HuH-7.5 (cell line): Measurements from ENCODE around the gene TGFA.
"Not testable (repeated sequence)": the region's sequence is repeated elsewhere in the genome, so short reads cannot be mapped to it uniquely, and the experiment has no call there.

Experiments
- DNase-seq: peaks from one replicate; pipeline ENCODE4 v3.0.0; 2011; ENCODE audit warnings: low spot score

Gene TGFA

DNA sequence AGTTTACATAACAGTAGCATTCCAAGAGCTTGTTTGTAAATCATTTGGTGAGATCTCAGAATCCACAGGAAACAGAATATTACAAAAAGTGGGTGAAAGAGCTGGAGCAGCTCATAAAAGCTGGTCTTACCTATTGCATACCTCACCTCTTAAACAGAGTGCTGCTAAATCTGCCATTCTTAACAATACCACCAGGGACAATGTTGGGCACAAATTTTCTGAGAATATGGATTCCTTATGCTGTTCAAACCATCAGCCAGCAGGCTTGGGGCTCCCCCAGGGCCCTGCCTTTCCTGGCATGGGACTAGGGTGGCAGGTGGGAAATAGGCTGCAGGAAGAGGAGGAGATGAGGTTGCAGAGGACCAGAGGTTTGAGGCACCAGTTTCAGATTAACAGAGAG, 55.6 kb downstream of the TGFA start:
- DNase-seq: no peak

DNA sequence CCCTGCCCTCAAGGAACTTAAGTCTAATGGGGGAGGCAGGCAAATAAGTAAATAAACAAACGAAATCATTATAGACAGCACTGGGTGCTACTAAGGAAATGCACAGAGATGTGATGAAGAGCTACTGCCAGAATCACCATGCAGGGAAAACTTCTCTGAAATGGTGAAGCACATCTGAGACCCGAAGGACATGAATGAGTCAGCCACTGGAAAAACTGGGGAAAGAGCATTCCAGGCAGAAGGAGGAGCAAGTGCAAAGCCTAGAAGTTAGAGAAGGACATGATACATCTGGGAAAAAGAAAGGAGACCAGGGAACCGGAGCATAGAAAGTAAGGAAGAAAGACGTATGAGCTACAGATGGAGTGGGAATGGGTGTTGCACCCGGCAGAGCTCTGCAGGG, 56.8 kb downstream of the TGFA start:
- no peak for DNase-seq

DNA sequence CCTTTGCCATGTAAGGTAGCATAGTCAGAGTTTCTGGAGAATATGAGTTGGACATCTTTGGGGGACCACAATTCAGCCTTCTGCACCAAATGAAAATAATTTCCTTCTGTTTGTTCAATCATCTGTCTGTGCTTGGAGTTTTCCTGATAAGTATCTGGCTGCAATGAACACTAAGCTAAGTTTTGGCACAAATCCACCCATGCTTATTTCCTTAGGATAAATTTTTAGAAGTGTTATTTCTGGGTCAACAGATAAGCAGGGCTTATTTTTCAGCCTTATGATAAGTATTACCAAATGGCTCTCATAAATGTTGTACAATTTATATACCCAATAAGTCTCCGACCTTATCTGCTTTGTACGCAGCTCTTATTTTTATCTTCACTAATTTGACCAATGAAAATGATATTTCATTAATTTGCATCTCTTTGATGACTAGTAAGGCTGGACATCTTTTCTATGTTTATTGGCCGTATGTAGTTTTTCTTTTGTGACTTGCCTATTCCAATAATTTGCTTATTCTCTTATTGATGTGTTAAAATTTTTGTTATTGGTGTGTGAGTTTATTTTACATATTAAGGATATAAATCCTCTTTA, 59.2 kb downstream of the TGFA start:
- DNase-seq: no peak

DNA sequence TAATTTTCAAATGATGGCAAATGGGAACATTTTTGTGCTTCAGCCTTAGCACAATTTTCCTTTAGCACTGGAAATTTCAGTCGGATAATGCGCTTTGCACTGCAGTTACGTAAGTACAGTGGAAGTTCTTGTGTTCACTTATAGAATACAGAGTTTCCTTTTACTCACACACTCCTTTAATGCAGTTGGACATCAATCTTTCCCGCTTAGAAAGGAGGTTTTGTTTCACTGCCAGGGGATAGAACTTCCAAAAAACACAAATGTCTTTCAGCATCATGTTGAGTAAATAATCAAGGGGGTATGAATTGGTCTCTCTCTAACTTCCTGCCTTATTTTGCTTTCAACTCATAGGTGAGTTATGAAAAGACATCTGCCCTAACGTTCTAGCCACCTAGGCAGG, 63.2 kb downstream of the TGFA start:
- DNase-seq: no peak

DNA sequence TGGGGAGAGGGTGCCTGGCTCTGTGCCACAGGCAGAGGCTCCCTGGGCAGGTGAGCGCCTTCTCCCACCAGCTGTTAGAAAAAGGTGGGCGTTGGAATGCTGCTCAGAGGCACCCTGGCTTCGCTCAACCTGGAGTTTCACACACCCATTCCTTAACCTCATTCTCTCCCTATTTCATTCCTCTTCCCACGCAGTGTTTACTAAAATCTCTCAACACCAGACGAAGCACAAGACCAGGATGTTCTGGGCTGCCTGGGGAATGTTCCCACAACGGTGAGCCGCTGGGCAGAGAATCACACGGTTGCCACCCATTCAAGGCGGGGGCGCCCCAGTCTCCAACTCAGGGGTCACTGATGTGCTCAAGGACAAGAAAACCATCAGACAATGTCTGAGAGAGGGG, 64.5 kb downstream of the TGFA start:
- DNase-seq: no peak

DNA sequence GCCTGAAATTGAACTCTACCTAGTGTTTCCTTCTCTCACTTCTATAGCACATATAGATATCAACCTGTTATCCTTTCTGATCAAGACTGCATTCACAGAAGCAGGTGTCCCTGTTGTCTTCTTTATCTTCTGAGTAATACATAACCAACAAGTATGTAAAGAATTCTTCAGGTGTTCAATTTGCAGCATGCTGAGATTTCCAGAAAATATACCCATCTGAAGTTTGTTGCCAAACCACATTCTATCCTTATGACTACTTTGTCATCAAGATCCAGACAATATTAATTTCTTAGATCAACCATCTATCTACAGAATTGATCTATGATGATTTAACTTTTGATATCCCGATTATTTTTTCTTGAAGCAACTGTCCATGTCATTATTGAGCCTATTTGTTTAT, 69.5 kb downstream of the TGFA start:
- no peak for DNase-seq

DNA sequence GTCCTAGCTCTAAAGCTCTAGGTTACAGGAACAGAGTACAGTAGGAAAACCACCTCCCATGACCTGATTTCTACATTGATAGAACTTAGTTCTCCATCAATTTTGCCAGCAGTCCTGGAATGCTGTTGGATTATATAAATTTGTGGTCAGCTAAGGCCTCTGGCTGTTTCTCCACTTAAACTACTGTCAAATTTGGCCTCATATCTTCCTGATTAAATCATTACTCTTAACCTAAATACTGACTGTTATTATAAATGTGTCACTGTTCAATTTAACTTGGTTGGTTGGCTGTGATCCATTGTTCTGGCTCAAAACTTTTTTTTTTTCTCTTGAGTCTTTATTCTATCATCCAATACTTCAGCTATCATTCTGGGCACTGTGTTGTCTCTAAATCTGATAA, 71.2 kb downstream of the TGFA start:
- DNase-seq: no peak

DNA sequence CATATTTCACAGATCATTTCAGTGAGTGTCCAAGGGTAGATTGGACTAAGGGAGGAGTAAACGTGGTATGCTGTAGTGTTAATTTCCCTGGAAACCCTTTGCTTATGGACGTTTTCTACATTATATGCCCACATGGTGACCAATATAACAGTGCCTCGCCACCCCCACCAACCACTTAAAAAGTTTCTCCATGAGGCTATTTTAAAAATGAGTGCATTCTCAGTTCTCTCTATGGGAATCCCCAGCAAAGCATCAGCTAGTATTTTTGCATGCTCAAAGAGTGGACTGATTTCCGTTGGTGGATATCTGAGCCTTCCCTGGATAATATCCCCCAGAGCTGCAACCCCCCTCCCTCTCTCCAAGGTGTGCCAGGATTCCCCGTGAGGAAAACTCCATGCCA, 73.2 kb downstream of the TGFA start:
- no peak for DNase-seq

DNA sequence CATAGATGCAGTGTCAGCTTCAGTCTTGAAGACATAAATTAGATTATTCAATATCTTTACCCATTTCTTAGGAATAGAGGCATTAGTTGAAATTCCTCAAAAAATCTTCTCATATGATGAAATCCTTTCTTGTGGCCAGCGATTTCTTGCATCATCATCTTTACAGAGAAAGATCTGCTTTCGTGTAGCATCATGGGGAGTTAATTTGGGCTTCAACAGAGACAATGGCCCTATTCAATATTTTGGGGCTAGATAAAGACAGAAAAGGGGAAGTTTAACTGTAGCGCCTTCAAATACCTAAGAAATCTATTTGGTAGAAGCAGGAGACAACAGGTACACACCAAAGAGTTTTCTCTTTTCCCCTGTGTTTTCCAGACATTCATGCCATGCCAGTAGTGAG, 73.8 kb downstream of the TGFA start:
- no peak for DNase-seq

DNA sequence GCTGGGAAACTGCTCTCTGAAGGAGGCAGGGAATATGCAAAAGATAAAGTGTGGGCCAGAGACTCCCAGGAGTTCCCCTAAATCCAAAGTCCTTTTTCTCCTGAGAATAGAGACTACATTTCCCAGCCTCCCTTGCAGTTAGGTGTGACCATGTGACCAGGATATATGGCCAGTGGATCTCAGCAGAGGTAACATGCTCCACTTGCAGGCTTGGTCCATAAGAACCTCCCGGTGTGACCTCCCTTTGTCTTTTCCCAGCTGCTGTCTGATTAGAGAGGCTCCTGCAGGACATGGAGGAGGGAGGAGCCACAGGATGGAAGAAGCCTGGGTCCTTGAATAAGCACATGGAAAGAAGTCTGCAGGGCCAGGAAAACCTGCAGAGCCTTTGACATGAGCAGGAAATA, 76.2 kb downstream of the TGFA start:
- DNase-seq: no peak

DNA sequence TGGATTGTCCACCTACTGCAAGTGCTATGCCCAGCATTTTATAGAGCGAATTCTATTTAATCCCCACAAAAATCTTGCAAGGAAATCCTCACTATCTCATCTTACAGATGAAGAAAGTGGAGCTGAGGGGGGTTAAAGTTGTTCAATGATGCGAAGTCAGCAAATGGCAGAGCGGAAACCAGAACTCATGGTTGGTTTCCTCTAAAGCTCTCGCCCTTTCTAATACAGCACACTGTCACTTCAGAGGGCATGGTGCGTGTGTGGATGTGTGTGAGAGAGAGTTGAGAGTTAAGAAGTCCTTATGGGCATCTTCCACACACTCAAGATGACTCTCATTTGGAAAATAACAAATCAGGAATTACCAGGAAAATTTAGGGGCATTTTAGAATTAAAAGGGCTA, 78.4 kb downstream of the TGFA start:
- DNase-seq: no peak

DNA sequence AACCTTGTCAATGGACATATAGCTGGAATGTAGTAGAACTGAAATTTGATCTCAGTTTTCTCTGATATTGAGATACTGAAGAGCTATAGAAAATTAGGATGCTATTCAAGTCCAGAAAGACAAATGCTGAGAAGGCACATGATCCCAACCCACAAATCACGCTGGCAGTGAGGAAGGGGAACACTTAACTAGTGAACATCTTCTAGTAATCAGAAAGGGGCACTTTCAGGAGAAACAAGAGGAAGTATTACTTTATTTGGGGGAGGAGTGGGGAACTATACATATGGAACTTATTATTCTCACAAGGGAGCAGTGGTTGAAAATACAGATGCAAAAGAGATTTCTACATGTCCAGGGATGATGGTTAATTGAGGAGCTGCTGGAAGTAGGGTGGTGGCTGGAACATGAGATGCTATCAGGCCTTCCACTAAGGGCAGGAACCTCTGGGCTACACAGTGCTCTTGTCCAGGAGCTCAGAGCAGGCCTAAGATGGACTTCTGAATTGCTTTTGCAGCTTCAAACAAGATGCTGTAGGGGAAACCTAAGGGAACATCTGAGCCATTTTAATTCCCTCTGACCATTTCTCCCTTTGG, 79.3 kb downstream of the TGFA start:
- DNase-seq: no peak

DNA sequence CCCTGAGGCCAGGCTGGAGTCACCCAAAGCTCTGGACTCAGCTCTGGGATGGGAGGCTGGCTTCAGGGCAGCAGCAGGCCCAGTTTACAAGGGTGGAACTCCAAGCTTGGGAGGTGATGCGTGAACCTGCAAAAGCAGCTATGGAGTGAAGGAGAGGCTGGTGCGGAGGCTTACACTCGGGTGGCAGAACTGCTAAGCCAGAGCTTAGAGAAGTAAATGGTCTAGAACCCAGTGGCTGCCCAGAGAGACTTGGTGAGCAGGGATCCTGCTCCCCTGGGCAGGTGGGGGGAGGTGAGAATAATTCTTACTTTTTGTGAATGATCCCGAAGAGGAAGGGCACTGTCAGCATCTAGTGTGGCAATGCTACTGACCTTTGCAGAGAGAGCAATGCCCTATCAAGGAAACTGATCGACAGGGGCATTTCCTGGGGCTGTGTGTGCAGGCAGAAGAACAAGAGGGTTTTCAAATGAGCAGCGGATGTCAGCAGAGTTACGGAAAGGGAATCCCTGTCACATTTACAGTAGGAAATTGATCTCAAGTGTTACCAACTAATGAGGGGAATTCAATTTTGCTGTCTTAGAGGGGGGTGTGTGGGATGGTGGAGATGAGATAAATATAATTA, 80.4 kb downstream of the TGFA start:
- no peak for DNase-seq

DNA sequence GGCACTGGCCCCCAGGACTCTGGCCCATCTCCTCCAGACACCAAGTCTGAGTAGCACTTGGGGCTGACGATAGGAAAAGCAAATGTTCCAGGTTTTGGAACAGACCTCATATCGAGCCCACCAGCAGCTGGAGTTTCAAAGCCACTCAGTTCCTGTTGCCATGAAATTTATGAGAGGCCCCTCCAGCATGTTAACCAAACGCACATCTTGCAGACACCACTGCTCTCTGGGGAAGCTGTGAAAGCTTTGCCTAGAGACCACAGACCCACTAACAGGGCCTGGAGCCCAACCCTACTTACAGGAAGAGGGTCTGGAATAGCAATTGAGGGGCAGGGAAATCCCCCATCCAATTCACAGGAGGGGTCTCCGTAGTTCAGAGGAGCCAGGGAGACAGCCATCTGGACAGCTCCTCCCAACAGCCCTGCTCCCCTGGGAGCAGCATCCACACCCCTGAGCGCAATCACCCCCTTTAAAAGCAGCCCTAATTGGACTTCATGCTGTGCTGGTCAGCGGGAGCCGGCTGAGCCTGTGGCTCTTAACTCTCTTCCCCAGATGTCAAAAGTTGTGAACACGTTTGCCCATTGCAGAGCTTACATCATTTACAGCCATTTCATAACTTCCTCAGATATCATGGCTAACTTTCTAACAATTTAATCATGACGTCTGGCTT, 81.3 kb downstream of the TGFA start:
- no peak for DNase-seq

DNA sequence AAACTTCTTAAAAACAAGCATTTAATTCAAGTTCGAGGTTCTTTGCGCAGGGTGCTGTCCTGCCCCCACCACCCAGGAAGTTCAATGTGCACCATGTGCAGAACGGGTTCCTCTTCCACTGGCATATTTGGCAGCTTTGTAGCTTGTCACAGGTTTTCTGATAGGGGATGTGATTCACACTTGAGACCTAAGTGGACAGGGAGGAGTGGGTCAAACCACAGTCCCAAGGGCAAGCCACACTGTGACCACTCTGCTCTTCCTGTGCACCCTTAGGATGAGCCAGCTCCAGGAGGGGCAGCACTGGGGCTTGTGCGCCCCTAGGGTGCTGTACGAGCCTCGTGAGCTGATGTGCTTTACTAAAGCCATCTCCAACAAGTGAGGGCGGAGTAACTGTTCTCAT, 82.5 kb downstream of the TGFA start:
- no peak for DNase-seq

DNA sequence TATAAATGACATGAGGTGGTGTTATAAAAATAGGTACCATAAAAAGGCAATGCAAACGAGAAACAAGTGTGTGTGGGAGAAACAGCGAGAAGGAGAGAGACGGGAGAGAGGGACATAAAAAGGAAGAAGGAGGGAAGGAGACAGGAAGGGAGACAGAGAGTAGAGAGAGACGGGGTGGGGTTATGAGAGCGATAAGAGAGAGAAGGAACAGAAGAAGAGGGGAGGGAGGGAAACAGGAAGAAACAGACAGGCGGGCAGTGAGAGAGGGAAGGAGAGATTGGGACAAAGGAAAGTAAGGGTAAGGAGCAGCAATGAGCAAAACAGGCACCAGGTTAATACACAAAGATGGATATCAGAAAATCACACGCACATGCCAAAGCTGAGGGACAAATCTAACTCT, 83.7 kb downstream of the TGFA start:
- no peak for DNase-seq

DNA sequence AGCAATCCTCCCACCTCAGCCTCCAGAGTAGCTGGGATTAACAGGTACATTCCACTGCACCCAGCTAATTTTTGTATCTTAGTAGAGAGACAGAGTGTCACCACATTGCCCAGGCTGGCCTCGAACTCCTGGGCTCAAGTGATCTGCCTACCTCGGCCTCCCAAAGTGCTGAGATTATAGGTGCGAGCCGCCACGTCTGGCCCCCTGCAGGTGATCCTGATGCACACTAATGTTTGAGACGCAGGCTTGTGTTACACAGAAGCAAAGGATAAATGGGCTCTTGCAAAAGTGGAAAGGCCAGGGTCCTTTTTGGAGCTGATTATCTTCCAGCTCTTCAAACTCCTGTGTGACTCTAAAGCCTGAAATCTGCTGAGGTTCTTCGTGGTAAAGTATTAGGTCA, 84.2 kb downstream of the TGFA start:
- DNase-seq: no peak

DNA sequence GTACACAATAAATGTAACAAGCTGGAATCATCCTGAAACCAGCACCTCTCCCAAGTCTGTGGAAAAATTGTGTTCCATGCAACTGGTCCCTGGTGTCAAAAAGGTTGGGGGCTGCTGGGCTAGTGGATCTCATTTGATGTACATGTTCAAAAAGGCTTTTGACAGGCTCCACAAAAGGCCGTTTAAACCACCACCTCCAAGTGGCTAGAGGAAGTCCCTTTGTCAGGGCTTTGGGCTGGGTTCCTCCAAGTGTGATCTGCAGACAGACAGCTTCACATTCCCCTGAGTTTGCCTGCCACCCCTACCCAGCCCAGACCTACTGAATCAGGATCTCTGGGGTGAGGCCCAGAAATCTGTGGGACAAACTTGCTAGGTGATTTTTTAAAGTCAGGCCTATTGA, 84.7 kb downstream of the TGFA start:
- DNase-seq: no peak

DNA sequence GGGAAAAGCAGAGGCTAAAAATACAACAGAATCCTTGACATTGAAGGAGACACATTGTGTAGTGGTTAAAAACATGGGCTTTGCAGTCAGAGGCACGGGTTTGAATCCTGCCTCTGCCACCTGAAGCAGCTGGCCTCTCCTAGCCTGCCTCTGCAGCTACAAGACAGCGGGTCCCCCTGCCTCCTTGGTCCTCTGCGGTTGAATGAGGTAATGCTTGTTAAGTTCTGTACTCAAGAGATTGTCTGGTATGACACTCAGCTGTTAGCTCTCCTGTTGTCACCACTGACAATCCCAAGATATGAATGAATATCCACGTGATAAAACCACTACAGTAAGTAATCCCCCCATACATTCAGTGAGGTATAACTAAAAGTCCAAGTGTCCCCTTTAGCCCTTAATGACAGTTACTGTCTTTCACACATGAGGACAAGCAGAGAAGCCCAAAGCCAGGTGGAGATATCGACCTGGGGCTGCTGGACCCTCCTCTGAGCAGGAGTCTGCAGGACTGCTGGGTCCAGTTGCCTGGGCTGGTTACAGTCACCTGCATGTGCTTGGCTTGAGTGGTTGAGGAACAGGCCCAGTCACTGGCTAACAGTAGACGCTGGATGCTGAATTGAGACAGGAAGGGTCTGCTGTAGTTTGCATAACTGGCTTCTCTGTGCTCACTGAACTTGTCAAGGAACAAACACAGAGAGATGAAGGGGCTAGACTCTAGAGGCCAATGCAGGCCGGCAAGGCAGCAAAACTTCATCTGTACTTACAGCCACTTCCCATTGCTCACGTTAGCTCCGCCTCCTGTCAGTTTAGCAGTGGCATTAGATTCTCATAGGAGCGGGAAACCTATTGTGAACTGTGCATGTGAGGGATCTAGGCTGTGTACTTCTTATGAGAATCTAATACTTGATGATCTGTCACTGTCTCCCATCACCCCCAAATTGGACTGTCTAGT, 85.5 kb downstream of the TGFA start:
- no peak for DNase-seq

DNA sequence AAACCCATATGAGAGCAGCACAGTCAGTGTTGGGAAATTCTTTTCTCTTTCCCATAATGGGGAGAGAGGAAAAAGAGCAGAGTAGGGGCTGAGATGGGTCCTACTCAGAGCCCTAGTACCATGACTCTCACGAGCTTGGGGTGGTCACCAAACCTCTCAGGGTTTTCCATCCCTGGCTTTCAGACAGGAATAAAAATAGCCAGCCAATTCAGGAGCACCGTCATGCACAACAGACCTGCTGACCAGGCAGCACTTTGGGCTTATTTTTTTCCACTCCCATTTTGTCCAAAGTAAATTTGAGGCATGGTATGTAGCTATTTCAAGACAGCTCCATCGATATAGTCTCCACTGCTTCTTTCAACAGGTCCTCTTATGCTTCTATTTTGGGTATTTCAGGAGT, 86.4 kb downstream of the TGFA start:
- DNase-seq: no peak

DNA sequence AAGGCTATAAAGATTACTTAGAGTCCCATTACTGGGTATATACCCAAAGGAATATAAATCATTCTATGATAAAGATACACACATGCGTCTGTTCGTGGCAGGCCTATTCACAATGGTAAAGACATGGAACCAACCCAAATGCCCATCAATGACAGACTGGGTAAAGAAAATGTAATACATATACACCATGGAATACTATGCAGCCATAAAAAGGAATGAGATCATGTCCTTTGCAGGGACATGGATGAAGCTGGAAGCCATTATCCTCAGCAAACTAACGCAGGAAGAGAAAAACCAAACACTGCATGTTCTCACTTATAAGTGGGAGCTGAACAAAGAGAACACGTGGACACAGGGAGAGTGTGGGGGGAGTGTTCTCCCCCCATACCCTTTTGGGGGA, 87.0 kb downstream of the TGFA start:
- not testable (repeated sequence) for DNase-seq

DNA sequence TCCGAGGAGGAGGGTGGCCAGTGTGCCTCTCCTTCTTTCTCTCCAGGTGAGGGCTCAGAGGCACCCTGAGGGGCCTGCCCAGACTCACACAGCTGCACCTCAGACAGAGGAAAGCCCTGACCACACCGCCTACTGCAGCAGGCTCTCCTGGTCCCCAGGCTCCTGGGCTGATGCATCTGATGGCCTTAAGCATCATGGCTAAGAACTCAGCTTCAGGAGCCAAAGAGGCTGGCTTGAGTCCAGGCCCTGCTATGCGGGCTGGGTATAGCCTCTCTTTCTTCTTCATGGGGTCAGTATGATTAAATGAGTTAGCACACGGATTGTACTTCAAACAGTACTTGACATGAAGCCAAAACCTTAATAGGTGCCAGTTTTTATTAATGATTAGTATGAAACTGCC, 89.6 kb downstream of the TGFA start:
- DNase-seq: no peak
